Subcutaneous abdominal adipose tissue (tissue), 5 donors: ENCODE results near the gene PLXNA4.

Experiments
- H3K27ac ChIP-seq: one replicate; pipeline ENCODE4 v1.7.0; 2013; ENCODE audit warnings: low read depth, mild to moderate bottlenecking, inconsistent platforms, low read length, moderate library complexity
- H3K27me3 ChIP-seq, 5 donors: one replicate each; pipeline ENCODE4 v1.7.0; 2013; ENCODE audit warnings: low read length in 5 of 5, inconsistent platforms in 1 of 5; ENCODE audit not compliant: control insufficient read depth in 5 of 5, insufficient read depth in 4 of 5
- H3K36me3 ChIP-seq, 5 donors: one replicate each; pipeline ENCODE4 v1.7.0; 2013; ENCODE audit warnings: low read length in 5 of 5; ENCODE audit not compliant: control insufficient read depth in 5 of 5, insufficient read depth in 5 of 5
- H3K4me1 ChIP-seq, 5 donors: one replicate each; pipeline ENCODE4 v1.7.0; 2013; ENCODE audit warnings: low read length in 5 of 5, mild to moderate bottlenecking in 3 of 5, moderate library complexity in 1 of 5; ENCODE audit not compliant: control insufficient read depth in 5 of 5, insufficient read depth in 5 of 5
- H3K4me3 ChIP-seq, 5 donors: one replicate each; pipeline ENCODE4 v1.7.0; 2013; ENCODE audit warnings: low read length in 5 of 5, low read depth in 1 of 5
- H3K9ac ChIP-seq, 5 donors: one replicate each; pipeline ENCODE4 v1.7.0; 2013; ENCODE audit warnings: low read length in 5 of 5, mild to moderate bottlenecking in 4 of 5, moderate library complexity in 3 of 5
- H3K9me3 ChIP-seq, 5 donors: one replicate each; pipeline ENCODE4 v1.7.0; 2013; ENCODE audit warnings: low read length in 5 of 5; ENCODE audit not compliant: control insufficient read depth in 5 of 5
- donor health status: healthy.
- donor health status: healthy.
- donor health status: healthy.
- donor health status: healthy.
- donor health status: healthy.

PLXNA4 gene

DNA sequence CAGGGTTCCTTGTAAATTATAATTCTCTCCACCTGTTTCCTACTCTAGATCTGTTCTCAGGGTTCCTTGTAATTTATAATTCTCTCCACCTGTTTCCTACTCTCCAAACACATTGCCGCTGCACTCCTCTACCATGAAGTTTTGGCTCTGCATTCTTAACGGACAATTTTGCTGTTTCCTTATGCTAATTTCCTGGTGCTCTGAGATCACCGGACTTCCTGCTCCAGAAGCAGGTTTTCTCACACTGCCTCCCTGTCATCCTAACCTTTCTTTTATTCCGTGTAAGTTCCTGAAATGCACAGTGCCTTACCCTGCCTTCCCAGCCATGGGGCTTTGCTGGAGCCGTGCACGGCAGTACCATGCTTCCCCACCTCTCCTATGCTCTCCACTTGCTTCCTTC lies 256.8 kb downstream of the PLXNA4 start:
- Histone ChIP-seq H3K9me3 (no peaks in the 10 kb centered on the region), H3K27me3 (no peaks in the 10 kb centered on the region), H3K27ac (no peak overlapping the region), H3K36me3 (no peaks in the 10 kb centered on the region), H3K4me1 (peaks cover 6 to 24% (median 18%) of the 10 kb centered on the region in 5 donors), H3K4me3 (no peak overlapping the region), H3K9ac (no peak overlapping the region)

DNA sequence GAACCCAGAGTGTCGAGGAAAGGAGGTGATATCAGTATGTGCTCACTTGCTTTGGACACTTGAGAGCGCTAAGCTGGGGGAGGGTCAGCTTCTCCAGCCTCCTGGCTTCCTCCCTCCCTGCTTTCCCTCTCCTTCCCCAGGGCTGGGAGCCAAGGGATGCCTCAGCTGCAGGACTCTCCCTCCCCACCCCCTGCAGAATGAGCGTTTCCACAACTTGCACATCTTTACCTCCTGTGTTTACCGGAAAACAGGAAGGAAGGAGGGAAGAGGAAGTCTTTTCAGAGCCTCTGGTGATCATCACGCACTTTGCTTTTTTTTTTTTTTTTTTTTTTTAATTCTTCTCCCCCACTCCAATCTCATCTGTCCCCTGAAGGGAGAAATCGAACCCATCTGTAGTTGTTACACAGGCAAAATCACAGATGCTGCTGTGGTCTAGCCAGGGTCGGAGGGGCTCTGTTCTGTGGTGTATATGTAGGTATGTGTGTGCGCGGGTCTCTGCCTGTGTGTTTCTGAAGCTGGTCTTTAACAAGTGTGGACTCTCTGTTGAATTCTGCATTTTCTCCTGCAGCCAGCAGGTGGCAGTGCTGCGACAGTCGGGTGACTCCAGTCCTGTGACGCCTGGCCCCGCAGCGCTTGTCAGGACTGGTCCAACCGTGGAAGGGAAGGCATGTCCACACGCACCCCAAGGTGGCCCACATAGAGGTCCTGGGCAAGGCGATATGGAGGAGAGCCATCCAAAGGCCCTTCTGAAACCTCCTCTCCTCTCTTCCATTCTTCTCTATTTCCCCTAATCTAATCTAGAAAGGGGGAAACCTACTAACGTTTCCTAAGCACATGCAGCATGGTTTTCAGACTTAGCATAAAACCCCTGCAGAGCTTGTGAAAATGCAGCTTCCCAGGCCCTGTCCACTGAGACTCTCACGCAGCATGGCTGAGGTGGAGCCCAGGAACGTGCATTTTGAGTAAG lies 257.6 kb downstream of the PLXNA4 start:
- Histone ChIP-seq H3K36me3 (no peaks in the 10 kb centered on the region), H3K4me3 (peak overlapping the region in 3 of 5 donors; percentile 18 to 36 (median 23)), H3K4me1 (peaks cover 6 to 26% (median 18%) of the 10 kb centered on the region in 5 donors), H3K27me3 (no peaks in the 10 kb centered on the region), H3K9ac (peak overlapping the region in 3 of 5 donors; percentile 5 to 43 (median 13)), H3K27ac (peak overlapping the region; percentile 43), H3K9me3 (no peaks in the 10 kb centered on the region)

DNA sequence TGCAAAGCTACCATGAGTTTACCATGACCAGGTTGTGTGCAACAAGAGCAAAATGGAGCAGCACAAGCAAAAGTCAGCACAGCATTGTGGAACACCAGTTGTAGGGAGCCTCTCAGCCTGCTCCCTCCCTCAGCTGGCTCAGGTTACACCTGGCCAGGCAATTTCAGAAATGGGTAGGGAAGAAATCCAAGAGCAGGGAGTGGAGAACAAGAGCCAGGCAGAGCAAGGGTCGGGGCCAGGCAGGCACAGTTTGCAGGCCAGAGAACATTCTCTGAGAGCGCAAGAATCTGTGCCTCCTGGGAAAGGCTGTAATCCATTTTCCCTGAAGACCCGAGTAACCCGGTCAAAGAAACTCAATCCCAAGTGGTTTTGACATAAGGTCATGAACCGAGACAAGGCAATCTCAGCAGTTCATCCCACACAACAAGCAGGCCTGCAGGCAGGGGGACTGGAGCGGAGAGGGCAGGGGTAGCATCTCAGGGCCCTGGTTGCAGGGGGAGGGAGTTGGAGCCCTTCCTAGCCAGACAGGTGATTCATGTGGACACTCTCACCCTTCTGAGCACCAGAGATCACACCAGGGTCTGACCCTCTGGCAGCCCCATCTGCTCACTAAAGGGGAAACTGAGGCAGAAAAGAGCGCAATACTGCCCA lies 258.4 kb downstream of the PLXNA4 start:
- Histone ChIP-seq H3K9ac (peak overlapping the region in 3 of 5 donors; percentile 5 to 43 (median 13)), H3K27ac (peak overlapping the region; percentile 22)

DNA sequence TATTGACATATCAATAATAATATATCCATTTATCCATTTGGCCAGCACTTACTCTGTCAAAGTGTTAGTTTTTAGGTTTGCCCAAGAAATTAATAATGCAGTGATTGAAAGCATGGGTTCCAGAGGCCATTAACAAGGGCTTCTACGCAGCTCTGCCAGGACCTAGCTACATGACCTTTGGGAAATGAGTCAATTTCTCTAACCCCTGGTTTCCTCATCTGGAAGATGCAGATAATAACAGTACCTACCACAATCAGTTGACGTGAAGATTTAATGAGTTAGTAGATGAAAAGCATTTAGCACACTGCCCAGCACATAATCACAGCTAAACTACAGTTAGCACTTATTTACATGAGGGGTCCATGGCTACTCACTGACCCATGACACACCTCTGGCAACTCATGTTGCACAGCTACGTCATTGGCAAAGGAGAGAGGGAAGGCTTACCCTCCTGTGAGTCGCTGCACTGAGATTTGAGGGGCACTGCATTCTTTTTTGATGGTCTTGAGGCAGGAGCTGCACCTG lies 263.7 kb downstream of the PLXNA4 start:
- Histone ChIP-seq H3K4me1 (peaks cover 0 to 11% (median 2%) of the 10 kb centered on the region in 5 donors), H3K27me3 (no peaks in the 10 kb centered on the region), H3K27ac (no peak overlapping the region), H3K4me3 (no peak overlapping the region), H3K36me3 (no peaks in the 10 kb centered on the region), H3K9me3 (no peaks in the 10 kb centered on the region), H3K9ac (no peak overlapping the region)

More for the DNA sequence above, 258.4 kb downstream of the PLXNA4 start:
- H3K4me3 ChIP-seq, result peak overlapping the region in 1 of 5 donors; percentile 36
- no peaks in the 10 kb centered on the region for H3K27me3 ChIP-seq
- no peaks in the 10 kb centered on the region for H3K9me3 ChIP-seq
- no peaks in the 10 kb centered on the region for H3K36me3 ChIP-seq
- peaks cover 6 to 26% (median 18%) of the 10 kb centered on the region in 5 donors for H3K4me1 ChIP-seq

DNA sequence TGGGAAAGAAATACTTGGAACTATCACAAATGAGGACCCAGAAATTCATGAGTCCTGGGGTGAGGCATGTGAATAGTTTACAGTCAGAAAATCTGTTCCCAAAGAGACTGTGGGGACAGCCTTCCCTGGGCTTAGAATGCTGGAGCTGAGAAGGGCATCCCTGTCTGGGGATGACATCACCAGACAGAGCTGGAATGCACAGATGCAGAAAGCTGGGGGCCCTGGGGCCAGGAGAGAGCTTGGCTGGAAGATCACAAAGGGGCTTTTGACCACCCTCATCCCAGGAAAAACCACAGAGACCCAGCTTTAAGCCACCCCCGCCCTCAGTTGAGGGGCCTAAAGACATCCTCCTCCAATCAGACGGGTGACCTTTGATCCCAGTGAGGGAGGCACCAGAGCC lies 264.5 kb downstream of the PLXNA4 start:
- H3K4me1 ChIP-seq, result peaks cover 0 to 8% (median 0%) of the 10 kb centered on the region in 5 donors
- no peak overlapping the region for H3K4me3 ChIP-seq
- H3K27ac ChIP-seq, result no peak overlapping the region
- H3K9me3 ChIP-seq, result no peaks in the 10 kb centered on the region
- H3K27me3 ChIP-seq, result no peaks in the 10 kb centered on the region
- H3K36me3 ChIP-seq, result no peaks in the 10 kb centered on the region
- H3K9ac ChIP-seq, result no peak overlapping the region

DNA sequence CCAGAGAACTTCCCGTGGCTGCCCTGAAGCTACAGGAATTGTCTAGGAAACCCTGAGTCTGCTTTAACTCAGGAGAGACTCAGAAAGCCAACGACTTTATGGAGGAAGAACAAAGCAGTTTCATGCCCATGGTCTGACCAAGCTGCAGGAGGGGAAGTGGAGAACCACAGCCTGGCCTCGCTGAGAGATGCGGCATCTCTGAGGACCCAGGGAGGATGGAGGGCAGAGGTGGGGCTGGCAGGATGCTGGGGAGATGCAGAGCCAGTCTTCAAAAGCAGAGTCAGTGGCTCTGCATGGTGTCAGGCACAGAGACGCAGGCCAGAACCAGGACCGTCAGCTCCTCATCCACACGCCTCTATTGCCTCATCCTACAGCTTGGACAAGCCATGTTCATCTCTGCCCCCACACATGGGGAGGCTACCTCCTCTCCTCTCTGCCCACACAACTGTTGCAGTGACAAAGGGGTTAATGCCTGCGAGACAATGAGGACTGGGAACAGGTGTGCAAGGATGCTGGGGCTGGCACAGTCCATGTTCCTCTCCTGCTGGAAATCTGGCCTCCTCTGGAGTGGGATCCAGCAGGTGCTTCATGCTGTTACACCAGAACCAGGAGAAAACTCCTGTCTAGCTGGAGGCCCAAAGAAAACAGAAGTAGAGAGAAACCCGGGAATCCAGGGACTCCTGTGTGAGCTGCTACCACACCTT lies 267.0 kb downstream of the PLXNA4 start:
- no peaks in the 10 kb centered on the region for H3K27me3 ChIP-seq
- no peak overlapping the region for H3K27ac ChIP-seq
- no peaks in the 10 kb centered on the region for H3K9me3 ChIP-seq
- no peaks in the 10 kb centered on the region for H3K36me3 ChIP-seq
- peaks cover 0 to under 1% (median 0%) of the 10 kb centered on the region in 5 donors for H3K4me1 ChIP-seq
- no peak overlapping the region for H3K4me3 ChIP-seq
- H3K9ac ChIP-seq, result no peak overlapping the region

DNA sequence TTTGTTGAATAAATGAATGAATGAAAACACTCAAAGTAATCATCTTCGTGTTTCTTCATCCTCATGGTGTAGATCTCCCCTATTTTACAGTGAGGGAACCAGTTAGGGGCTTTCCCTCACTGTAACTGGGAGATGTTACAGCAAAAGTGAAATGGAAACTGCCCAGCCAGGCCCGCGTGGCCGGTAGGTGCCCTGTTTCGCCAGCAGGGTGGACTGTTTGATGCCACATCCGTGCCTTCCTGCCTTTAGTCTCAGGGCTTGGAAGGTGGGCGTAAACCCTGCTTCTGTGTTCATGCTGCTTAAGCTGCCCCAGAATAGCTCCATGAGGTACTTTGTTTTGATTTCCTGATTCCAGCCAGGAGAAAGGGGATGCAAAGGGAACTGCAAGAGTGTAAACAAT lies 268.8 kb downstream of the PLXNA4 start:
- H3K4me1 ChIP-seq, result no peaks in the 10 kb centered on the region
- H3K36me3 ChIP-seq, result no peaks in the 10 kb centered on the region
- H3K27me3 ChIP-seq, result no peaks in the 10 kb centered on the region
- H3K27ac ChIP-seq, result no peak overlapping the region
- no peak overlapping the region for H3K9ac ChIP-seq
- no peaks in the 10 kb centered on the region for H3K9me3 ChIP-seq
- no peak overlapping the region for H3K4me3 ChIP-seq

DNA sequence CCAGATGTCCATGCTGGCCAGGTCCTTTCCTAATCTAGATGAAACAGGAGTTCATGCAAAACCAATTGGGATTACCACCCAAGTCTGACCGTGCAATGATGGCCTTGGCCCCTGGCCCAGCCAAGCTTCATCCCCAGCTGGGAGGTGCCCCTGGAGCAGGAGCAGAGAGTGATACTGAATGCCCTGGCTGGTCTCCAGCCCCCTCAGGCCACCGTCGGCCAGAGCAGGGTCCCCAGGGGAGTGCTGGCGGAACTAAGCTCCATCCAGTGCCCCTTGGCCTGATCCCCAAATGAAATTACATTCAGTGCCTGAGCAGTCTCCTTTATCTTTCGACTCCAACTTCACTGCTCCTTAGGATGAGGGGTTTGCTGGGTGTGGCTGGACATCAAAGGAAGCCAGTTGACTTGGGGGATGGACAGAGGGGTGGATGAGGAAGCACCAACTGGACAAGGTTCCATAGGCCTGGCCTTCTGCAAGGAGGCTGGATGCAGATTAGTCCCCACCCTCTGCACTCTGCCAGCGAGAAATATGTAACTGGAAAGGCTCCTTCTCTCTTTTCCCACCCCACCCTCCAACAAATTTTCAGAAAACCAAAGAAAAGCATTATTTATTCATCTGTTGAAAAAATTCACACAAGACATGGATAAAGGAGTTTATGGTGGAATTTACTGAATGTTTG lies 275.5 kb downstream of the PLXNA4 start:
- no peak overlapping the region for H3K27ac ChIP-seq
- no peak overlapping the region for H3K4me3 ChIP-seq
- no peak overlapping the region for H3K9ac ChIP-seq
- H3K9me3 ChIP-seq, result no peaks in the 10 kb centered on the region
- peaks cover 2 to 16% (median 6%) of the 10 kb centered on the region in 5 donors for H3K4me1 ChIP-seq
- peaks cover 0 to 16% (median 12%) of the 10 kb centered on the region in 5 donors for H3K36me3 ChIP-seq
- no peaks in the 10 kb centered on the region for H3K27me3 ChIP-seq

DNA sequence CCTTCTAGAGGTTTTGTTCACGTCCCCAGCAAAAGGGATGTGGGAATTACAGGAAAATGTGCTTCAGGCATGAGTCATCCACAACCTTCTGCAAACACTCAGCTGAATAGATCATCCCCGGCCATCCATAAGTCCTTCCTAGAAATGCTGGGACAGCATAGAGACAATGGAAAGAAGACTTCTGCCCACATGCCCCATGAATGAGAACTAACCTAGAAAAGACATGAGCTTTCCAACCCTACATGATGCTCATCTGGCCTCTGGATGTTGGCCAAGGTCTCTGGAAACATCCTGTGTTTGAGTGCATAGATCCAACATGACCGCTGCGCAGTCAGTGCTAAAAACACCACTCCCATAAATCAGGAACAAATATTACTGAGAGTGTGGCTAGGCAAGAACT lies 277.5 kb downstream of the PLXNA4 start:
- Histone ChIP-seq H3K9me3 (no peaks in the 10 kb centered on the region), H3K36me3 (peaks cover 0 to 20% (median 12%) of the 10 kb centered on the region in 5 donors), H3K27ac (no peak overlapping the region)

More for the DNA sequence above, 277.5 kb downstream of the PLXNA4 start:
- Histone ChIP-seq H3K4me3 (no peak overlapping the region), H3K4me1 (peaks cover 2 to 16% (median 6%) of the 10 kb centered on the region in 5 donors), H3K27me3 (no peaks in the 10 kb centered on the region), H3K9ac (no peak overlapping the region)
